Ramos (cell line): ENCODE measurements around the gene NOL11.

ENCODE experiments used
- in situ Hi-C: fragments of 300-500 bp; cut with MboI; formaldehyde crosslinking; loops from one replicate; pipeline ENCODE4 v1.14.3; 2022; ENCODE audit warnings: low sequenced_read_pairs; ENCODE audit not compliant: unreplicated experiment

Gene NOL11

DNA sequence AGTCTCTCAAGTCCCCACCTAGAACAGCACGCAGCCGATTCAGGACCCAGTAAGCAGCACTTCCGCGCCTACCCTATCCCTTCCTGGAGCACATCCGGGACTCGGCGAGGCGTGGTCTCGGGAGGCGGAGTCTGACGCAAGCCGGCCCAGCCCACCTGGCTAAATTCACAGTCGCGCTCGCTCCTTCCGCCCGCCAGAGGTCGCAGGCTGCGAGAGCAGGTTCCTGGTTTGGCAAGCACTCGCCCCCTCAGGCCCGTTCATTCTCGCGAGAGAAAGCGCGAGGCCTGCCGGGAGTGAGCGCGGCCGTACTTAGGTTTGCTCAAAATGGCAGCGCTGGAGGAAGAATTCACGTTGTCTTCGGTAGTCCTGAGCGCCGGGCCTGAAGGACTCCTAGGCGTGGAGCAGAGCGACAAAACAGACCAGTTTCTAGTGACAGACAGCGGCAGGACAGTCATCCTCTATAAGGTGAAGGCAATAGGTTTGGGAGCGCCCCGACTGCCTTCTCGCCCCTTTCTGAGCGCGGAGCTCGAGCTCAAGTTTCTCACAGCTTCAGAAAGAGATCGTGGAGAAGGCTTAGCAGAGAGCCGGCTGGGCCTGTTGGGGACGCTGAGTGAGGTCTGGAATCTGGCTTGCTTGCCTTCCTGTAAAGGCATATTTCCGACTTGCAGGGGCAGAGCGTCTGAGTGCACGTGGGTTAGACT is at the start of gene NOL11:
Gene NOL11 (plus strand): TSS at position 313 of the 701 bp plus-strand sequence. CDS start 12 bp downstream, at position 325.
- in situ Hi-C loops = no loop called here

DNA sequence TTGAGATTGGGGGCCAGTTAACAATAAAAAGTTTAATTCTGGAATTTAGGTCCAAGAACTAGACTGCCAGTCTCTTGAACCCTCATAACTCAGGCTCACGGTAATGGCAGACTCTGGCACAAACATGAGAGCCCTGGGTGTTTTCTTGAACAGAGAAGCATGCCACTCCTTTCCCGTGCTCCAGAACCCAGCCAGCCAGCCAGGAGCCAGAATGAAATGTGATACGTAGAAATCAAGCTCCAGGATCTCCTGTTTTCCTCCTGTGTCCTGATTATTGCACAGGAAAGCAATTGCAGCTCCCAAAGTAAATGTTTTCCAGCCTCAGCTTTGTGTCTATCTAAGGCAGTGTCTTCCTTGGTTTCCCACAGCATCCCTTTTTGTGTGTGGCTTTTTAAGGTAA is 46.2 kb upstream of the NOL11 start:
- in situ Hi-C loops = no loop called here

DNA sequence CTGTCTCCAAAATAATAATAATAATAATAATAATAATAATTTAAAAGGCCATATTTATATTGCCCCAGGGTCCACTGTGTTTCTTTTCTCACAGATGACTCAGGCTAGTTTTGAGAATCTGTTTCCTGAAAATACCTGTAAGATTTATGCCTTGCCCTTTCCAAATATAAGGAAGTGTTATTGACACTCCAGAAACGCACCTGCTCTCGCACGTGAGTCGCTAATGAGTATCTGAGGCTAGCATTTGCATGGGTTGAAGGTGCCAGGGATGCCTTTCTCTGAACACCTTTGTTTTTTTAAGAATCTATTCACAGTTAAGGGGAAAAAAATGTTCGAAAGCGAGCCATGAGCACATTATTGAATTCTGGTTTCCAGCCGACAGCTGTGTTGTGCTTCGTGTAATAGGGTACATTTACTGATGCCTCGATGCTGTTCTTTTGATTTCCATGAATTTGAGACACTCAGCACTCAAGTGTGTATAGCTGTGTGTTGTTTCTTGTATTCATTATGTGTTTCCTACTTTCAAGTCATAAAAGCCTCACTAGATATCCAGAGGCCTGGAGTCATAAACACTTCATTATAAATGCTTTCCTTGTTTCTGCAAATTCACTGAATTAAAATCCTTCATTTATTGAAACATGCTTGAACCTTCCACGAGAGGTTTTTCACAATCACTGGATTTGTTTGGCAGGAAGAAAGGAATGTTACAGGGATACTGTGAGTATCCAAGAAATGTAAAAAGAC is 45.0 kb upstream of the NOL11 start:
- in situ Hi-C loops = no loop called here

DNA sequence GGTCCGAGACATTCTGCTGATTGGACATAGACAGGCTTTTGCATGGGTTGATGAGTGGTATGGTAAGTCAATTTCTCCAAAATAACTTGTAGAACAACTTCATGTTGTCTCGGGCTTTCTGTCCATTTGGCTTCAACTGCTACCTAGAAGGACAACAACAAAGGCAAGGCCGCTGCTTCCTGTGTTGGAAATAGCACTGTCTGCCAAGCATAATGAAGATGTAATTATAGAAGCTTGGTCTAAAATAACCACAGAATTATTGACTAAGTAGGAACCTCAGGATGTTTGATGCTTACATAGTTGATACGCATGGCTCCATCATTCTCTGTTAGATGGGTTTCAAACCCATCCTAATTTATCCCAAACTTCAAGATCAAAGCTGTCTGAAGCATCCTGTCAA is 42.3 kb upstream of the NOL11 start:
- in situ Hi-C loops = no loop called here

DNA sequence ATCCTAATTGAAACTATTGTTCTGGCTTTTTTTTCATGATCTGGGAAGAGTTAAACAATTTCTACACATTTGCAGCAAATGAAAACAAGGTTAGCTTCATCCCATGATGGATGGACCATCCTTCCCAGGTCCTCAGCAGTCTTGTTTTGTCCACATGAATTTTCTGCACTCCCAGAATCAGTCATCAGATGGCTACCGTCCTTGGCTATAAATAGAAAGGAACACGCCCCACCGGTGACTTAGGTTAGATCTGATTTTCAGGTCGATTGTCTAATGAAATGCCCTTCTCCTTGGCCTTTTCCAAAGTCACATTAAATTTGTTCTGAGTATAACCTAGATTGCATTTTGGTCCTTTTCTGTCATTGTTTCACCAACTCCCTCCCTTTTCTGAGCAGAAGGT is 41.4 kb upstream of the NOL11 start:
- in situ Hi-C loops = no loop called here

DNA sequence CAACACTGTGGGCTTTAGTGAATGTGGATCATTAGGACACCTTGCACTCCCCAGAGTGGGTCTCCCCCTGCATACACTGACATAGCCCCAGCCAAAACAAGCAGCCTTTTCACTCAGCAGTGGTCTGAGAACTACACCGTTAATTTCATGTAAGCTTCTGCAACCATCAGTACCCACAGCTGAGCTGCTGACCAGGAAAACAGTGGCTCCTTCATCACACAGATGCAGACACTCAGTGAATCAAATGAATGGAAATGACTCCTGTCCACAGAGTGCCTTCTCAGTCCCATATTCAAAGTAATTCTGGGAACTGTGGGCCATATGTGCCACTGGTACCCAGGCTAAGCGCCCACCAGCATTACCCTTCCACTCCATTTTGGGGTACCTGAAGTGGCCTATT is 39.3 kb upstream of the NOL11 start:
- in situ Hi-C loops = no loop called here

DNA sequence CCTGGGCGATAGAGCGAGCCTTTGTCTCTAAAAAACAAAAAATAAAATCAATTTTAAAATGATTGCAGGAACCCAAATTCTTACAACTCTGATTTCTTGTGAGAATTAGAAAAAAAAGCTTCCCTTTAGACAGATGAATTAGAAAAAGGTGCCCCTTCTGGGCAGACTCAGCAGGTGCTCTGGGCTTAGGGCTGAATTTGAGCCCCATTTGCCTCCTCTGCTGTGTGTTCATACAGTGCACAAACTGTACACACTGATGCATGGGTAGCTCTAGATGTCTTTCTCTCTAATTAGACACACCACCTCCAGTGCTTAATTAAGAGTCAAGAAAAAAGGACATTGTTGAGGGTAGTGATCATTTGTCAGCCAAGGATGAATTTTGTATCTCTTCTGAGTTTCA is 38.5 kb upstream of the NOL11 start:
- in situ Hi-C loops = no loop called here

DNA sequence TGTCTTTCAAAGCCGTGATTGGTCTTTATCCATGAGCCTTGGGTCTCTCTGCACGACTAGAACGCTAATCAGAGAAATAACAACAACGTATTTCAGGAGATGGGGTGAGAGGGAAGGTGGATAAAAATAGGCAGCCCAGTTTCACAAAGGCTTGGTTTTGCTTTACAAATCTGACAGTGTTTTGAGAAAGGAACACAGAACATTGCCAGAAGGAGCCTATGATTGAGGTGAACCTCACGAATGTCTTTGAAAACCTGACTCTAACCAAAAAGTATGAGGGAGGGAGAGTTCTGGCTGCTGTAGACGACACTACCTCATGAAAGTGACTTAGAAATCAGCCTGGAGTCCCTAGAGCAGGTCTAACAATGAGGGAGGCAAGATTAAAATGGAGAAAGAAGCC is 38.0 kb upstream of the NOL11 start:
- in situ Hi-C loops = no loop called here

DNA sequence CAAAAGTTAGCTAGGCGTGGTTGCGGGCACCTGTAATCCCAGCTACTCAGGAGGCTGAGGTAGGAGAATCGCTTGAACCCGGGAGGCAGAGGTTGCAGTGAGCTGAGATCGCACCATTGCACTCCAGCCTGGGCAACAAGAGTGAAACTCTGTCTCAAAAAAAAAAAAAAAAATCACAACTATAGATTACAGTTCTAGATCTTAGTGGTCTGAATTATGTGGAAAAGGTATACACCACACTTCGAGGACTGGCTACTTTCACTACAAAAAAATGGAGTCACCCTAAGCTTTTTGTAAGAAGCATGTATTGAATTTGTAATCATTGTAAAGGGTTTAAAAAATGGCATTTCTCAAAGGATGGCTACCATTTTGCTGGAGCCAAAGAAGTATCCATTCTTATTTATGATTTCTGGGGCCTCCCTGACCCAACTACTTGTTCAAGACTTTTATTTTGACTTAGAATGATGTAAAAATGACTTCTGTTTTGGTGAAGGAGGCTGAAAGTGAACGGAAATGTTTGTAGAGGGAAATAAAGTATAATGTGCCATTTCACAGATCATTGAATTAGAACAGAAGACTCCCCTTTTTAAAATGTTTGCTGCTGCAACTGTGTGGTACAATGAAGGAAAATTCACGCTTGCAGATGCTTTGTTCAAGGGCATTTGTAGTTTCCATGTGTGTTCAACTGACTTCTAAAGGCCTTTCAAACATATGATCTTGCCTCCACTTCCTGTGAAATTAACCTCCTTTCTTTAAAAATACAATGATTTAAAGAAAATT is 37.1 kb upstream of the NOL11 start:
- in situ Hi-C loops = no loop called here

DNA sequence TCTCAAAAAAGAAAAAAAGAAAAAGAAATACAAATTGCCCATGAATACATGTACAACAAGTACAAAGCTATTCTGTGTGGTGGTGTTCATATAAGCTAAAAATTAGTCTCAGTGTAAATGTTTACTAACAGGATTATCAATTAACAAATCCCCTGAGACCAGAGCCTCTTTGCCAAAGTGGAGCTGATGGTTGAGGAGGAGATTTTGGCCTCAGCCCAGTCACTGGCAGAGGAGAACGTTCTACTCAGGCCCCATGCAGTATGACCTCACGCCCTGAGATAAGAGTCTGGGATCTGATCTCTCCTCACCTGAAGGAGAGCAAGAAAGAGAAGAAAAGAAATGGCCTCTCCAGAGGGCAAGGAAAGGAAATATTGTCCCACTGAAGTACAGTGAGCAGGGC is 35.5 kb upstream of the NOL11 start:
- in situ Hi-C loops = no loop called here

DNA sequence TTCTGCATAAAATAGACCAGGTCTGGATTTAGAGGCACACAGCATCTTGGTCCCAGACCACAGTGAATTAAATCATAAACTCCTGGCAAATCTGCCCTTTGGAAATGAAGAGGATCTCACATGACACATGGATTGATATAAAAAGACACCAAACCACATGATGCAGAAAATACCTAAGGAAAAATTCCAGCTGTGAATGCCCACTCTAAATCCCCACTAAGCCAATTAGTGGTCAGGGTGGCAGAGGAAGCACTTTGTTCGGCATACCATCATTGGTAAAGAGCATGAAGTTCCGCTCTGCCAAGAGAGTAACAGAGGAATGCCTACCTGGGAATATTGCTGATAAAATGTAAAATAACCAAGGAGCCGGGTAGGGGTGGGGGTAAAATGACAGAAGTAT is 32.4 kb upstream of the NOL11 start:
- in situ Hi-C loops = loop anchor here (5.0 kb wide), 1 partner anchor 308 kb away; the partner anchor contains the start of gene PITPNC1

DNA sequence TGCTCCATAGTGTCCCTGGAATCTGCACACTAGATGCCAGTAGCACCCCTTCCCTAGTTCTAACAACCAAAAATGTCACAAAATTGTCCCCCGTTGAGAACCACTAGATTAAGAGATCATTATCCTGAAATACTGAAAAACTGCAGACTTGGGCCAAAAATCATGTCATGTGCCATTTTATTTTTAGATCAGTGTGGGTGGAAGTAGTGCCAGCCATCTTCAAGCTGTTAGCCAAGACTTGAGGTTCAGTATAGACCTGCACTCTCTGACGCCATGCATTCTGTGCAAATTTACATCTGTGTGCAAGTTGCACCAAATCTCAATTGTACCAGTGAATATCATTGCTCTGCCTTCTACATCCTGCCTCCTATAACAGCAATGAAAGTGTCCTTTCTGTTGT is 31.5 kb upstream of the NOL11 start:
- in situ Hi-C loops = loop anchor here (5.0 kb wide), 1 partner anchor 309 kb away; the partner anchor contains the start of gene PITPNC1

DNA sequence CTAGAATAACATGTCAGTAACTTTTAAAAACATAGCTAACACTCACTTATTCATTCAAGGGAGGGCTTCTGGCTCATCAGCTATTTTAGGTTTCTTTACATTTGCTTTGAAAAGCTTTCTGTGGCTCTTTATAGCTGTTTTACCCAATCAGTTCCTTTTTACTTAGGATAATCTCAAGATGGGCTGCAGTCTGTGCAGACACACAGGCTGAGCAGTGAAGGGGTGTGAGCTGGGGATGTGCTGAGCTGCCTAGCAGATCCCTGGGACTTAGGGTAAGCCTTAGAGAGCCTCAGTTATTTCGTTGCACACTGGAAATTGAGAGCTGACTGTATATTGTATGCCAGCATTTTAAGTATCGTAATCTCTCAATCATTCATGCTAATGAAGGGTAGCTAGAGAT is 30.2 kb upstream of the NOL11 start:
- in situ Hi-C loops = loop anchor here (5.0 kb wide), 1 partner anchor 310 kb away; the partner anchor contains the start of gene PITPNC1

DNA sequence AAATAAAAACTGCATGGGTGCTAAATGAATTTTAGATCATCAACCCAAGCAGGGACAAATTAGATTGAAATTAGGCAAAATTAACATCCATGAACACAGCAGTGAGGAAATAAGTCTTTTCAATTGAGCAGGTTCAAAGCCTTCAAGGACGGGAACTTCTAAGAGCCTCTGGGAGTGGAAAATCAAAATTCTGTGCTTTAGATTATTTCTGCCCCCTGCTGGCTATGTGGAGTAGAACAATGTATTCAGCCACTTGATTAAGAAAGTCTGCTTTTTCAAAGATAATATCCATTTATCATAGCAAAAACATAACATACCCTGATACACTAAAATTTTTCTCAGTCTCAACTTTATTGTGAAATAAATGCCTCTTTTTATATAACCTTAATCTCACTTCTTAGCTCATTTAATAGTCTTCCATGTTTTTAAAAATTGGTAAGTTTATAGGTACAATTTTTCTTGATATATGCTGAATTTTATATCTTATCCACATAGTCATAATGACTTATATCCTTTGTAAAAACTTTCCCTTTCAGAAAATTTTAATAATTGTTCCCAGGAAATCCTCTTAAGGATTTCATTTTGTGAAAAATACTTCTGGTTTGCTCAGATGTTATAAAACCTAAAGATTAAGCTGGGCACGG is 28.1 kb upstream of the NOL11 start:
- in situ Hi-C loops = loop anchor here (5.0 kb wide), 1 partner anchor 312 kb away; the partner anchor contains the start of gene PITPNC1

DNA sequence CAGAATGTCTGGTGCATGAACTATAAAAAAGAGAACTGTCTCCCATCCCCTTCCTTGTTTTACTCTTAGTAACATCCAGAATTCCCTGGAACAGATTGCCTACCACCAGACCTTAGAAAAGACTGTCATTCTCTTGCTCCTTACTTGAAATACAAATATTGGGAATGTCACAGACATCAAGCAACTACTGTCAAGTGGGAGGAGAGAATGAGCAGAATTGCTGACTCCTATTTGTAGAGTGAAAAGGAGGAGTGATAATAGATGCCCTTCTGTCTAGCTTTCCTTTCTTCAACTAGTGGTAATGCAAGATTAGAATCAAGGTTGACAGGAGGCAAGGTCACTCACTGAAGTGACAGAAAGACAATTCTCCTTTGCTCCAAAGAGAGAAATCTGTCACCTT is 23.9 kb upstream of the NOL11 start:
- in situ Hi-C loops = no loop called here

DNA sequence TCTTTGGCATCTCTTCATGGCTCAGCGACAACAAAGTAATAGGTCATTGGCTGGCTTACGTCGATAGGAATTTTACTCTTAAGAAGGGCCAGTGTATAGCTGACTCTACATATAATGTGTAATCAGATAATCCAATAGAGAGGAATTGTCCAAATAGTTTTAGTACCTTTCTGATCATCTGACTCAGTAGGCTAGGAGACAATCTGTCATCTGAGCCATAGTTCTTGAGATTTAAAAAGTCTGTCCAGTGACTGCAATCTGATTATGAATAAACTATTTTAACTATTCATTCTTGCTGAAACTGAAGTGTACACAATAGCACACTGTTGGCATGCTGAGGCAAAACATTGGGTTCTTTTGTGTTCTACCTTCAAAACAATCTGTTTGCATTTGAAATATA is 21.4 kb upstream of the NOL11 start:
- in situ Hi-C loops = no loop called here

DNA sequence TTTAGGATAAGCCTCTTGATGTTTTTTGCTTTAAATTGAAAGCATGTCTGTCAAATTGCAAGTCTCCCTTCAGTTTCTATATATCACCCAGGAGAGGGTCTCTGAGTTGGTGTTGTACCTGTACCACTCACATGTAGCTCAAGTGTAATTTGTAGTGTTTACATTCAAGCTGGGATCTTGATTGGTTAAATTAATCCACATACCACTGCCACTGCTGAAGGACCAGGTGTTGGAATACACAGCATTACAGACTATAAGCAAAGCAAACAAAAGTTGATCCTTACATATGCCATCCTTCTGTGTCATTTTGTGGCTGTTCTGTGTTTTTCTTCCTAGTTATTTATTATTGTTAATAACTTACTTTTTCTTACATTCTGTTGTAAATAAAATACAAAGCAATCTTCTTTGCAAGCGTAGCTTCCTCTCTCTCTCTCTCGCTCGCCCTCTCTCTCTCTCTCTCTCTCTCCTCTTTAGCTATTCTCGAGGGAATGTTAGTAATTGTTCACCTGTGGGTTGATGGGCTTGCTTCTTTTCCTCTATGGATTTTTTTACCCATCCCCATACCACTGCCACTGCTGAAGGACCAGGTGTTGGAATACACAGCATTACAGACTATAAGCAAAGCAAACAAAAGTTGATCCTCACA is 20.8 kb upstream of the NOL11 start:
- in situ Hi-C loops = no loop called here

DNA sequence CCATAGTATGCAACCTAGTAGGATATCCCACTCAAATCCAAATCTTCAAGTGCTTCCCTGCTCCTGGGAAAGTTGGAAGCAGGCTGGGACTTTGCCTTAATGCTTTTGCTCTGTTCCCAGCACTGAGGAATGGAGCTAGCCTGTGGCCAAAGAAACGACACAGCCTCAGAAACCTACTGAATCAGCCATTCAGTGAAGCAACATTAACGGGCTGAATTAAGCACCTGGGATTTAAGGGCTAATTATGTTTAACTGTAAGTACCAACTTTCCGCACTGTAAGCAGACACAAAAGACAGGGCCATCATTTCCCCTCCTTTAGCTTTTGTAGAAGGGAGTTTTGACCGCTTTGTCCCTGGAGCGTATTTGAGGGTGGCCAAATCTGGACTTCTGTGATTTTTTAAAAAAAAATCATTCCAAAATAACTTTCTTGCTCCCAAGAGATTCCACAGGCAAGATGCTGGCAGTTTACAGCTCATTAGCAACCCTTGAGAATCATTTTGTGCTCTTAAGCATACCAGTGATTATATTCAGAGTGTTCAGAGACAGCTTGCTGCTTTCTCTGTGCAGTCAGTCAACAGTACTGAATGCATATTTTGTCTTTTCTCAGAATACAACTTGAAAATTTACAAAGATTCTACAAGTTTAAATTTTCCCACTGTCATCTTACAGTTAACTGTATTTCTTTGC is 17.6 kb upstream of the NOL11 start:
- in situ Hi-C loops = no loop called here

DNA sequence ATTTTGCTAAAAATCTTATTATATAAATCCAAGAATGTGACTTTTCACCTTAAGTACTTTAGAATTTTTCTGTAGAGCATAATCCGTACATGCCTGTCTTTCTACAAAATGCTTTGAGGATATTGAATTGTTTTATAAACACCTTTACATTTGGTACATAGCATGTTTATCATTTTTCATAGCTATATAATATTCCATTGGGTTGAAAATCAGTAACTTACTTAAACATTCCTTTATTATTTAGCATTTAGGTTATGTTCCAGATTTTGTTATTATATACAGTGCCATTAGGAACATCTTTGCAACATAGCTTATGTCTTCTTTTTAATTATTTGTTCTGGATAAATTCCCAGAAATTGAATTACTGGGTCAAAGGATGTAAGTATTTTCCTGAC is 17.0 kb upstream of the NOL11 start:
- in situ Hi-C loops = no loop called here
